K562 (cell line): ENCODE data around the gene HAPLN2.

Experiments used
- EGR1 ChIP-seq: fragments of 450-650 bp; conservative IDR thresholded peaks from 2 replicates; pipeline ENCODE4 v1.6.1; 2017; ENCODE audit warnings: mild to moderate bottlenecking
- FOXK2 ChIP-seq, 2 experiments: fragments of 450-650 bp; IDR thresholded peaks in 1 of 2; conservative IDR thresholded peaks in 1 of 2; 2 replicates each; pipeline ENCODE4 v1.6.1; 2016; ENCODE audit warnings: low read depth in 2 of 2, mild to moderate bottlenecking in 1 of 2
- GABPA ChIP-seq: fragments of 200-800 bp; sonication (Bioruptor generic); conservative IDR thresholded peaks from 2 replicates; pipeline ENCODE4 v1.6.1; 2016; ENCODE audit warnings: low read depth, missing genetic modification characterization, missing compliant biosample characterization
- HSF4 ChIP-seq: fragments of 250-450 bp; sonication (Bioruptor Pico); IDR thresholded peaks from 2 replicates; pipeline ENCODE4 v2.1.2; 2022; ENCODE audit warnings: mild to moderate bottlenecking, moderate library complexity, borderline replicate concordance
- NBN ChIP-seq: fragments of 450-650 bp; IDR thresholded peaks from 2 replicates; pipeline ENCODE4 v1.6.1; 2016; ENCODE audit warnings: low read depth, mild to moderate bottlenecking
- PHF8 ChIP-seq: fragments of 200-600 bp; sonication (generic); IDR thresholded peaks from 2 replicates; pipeline ENCODE4 v1.6.1; 2012; ENCODE audit warnings: mixed run types, mild to moderate bottlenecking, inconsistent platforms, low read length, moderate library complexity, borderline replicate concordance
- SRSF3 ChIP-seq: fragments of 200-400 bp; formaldehyde crosslinking; IDR thresholded peaks from 2 replicates; pipeline ENCODE4 v1.6.1; 2016; ENCODE audit warnings: mild to moderate bottlenecking, low read length, moderate library complexity; ENCODE audit not compliant: insufficient read depth
- ZNF76 ChIP-seq: fragments of 250-450 bp; sonication (Bioruptor Pico); IDR thresholded peaks from 2 replicates; pipeline ENCODE4 v1.4.0; 2020; ENCODE audit warnings: mild to moderate bottlenecking, moderate library complexity, borderline replicate concordance
- TF ChIP-seq, protein P1 (sequence below), 3 experiments: IDR thresholded peaks in 2 of 3; conservative IDR thresholded peaks in 1 of 3; 2 replicates each; pipeline ENCODE4 v1.5.1; 2011 to 2012; ENCODE audit warnings: low read length in 3 of 3, mild to moderate bottlenecking in 3 of 3, control low read depth in 2 of 3, improper control_type of control experiment in 1 of 3, inconsistent platforms in 1 of 3, low read depth in 1 of 3, mixed read lengths in 1 of 3, moderate library complexity in 1 of 3; ENCODE audit not compliant: insufficient read depth in 2 of 3
- TF ChIP-seq, protein P2 (sequence below), 2 experiments: fragments of 450-650 bp; formaldehyde crosslinking in 1 of 2; IDR thresholded peaks; 2 replicates each; pipeline versions ENCODE4 v1.4.0 to v1.6.1; 2014 to 2020; ENCODE audit warnings: mild to moderate bottlenecking in 2 of 2, borderline replicate concordance in 1 of 2, low read depth in 1 of 2

DNA sequence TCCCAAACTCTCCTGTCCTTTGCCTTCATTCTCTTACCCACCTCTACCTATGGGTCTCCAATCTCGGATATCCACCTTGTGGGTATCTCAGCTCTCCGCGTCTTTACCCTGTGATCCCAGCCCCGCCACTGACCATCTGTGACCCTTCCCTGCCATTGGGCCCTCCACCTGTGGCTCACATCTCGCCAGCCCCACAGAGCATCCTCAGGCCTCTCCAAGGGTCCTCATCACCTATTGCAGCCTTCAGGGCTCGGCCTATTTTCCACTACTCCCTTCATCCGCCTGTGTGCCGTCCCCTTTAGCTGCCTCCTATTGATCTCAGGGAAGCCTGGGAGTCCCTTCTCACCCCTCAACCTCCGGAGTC, 33.8 kb downstream of the HAPLN2 start:
- no peak for TF ChIP-seq FOXK2 (conservative IDR thresholded peaks at IDR 0.05 in 1 of 2, IDR thresholded peaks at IDR 0.05 in 1 of 2; ENCODE audit: low read depth in 2 of 2)
- no peak for TF ChIP-seq EGR1
- TF ChIP-seq, protein P1, sequence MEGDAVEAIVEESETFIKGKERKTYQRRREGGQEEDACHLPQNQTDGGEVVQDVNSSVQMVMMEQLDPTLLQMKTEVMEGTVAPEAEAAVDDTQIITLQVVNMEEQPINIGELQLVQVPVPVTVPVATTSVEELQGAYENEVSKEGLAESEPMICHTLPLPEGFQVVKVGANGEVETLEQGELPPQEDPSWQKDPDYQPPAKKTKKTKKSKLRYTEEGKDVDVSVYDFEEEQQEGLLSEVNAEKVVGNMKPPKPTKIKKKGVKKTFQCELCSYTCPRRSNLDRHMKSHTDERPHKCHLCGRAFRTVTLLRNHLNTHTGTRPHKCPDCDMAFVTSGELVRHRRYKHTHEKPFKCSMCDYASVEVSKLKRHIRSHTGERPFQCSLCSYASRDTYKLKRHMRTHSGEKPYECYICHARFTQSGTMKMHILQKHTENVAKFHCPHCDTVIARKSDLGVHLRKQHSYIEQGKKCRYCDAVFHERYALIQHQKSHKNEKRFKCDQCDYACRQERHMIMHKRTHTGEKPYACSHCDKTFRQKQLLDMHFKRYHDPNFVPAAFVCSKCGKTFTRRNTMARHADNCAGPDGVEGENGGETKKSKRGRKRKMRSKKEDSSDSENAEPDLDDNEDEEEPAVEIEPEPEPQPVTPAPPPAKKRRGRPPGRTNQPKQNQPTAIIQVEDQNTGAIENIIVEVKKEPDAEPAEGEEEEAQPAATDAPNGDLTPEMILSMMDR (IDR thresholded peaks at IDR 0.05 in 2 of 3, conservative IDR thresholded peaks at IDR 0.05 in 1 of 3; ENCODE audit: insufficient read depth in 2 of 3, low read depth in 1 of 3, low read length in 3 of 3), result no peak
- TF ChIP-seq ZNF76 (CRISPR knock-in tag), result no peak
- TF ChIP-seq SRSF3, result no peak
- no peak for TF ChIP-seq PHF8
- no peak for TF ChIP-seq NBN
- TF ChIP-seq, protein P2, sequence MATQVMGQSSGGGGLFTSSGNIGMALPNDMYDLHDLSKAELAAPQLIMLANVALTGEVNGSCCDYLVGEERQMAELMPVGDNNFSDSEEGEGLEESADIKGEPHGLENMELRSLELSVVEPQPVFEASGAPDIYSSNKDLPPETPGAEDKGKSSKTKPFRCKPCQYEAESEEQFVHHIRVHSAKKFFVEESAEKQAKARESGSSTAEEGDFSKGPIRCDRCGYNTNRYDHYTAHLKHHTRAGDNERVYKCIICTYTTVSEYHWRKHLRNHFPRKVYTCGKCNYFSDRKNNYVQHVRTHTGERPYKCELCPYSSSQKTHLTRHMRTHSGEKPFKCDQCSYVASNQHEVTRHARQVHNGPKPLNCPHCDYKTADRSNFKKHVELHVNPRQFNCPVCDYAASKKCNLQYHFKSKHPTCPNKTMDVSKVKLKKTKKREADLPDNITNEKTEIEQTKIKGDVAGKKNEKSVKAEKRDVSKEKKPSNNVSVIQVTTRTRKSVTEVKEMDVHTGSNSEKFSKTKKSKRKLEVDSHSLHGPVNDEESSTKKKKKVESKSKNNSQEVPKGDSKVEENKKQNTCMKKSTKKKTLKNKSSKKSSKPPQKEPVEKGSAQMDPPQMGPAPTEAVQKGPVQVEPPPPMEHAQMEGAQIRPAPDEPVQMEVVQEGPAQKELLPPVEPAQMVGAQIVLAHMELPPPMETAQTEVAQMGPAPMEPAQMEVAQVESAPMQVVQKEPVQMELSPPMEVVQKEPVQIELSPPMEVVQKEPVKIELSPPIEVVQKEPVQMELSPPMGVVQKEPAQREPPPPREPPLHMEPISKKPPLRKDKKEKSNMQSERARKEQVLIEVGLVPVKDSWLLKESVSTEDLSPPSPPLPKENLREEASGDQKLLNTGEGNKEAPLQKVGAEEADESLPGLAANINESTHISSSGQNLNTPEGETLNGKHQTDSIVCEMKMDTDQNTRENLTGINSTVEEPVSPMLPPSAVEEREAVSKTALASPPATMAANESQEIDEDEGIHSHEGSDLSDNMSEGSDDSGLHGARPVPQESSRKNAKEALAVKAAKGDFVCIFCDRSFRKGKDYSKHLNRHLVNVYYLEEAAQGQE (IDR thresholded peaks at IDR 0.05; ENCODE audit: borderline replicate concordance), result no peak
- TF ChIP-seq, protein P2 (CRISPR knock-in tag; IDR thresholded peaks at IDR 0.05; ENCODE audit: low read depth), result no peak
- no peak for TF ChIP-seq HSF4 (CRISPR knock-in tag)
- no peak for TF ChIP-seq GABPA
